ENCODE measurements around the gene PPIP5K2. TPM values are rescaled to one million over a fixed set of nuclear protein-coding genes. Genes with fewer than 3 reads are reported as not detected.

Gene PPIP5K2
- total RNA-seq, 4 donors from 2014 or later, result 40.1 to 60.8 (median 57.7) TPM

- H3K9me3 ChIP-seq, result no peaks in the 10 kb centered on the region
- no peak for TF ChIP-seq CTCF (IDR thresholded peaks at IDR 0.05)
- WGBS, 2 donors, result 74 to 75% methylated on average over 4 of the region's 4 CpGs
- intact Hi-C loops (cut with DNase I), result loop anchor here (5.0 kb wide), 1 partner anchor 243 kb away; no protein-coding TSS in a partner anchor
- H3K4me3 ChIP-seq (replicated peaks in 1 of 3), result no peak overlapping the region
- H3K27me3 ChIP-seq, result no peaks in the 10 kb centered on the region
- no peak overlapping the region for H3K27ac ChIP-seq
- peak; percentile 13 to 18 for DNase-seq
- no peaks in the 10 kb centered on the region for H3K36me3 ChIP-seq
- peaks cover 0 to 10% of the 10 kb centered on the region in 2 donors for H3K4me1 ChIP-seq
Observed at GRCh38 chr5:103234239-103234975, 114.3 kb downstream of the PPIP5K2 start.

DNA sequence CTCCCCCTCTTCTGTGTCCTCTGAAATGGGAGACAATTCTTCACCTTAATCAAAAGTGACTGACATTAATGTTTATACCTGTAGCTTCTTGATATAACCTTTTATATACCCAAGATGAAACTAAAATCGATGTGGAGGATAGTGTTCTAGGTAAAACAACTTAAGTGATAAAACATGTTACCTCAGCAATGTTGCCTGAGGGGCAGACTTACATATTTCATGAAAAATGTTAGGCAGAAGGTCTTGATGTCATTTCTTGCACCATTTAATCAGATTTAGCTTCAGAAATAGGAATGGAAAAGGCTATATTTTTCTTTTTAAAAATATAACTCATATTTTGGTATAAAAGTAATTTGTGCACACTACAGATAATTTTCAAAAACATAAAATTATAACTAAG is 115.8 kb downstream of the PPIP5K2 start:
- intact Hi-C loops (cut with DNase I), result no loop called here

DNA sequence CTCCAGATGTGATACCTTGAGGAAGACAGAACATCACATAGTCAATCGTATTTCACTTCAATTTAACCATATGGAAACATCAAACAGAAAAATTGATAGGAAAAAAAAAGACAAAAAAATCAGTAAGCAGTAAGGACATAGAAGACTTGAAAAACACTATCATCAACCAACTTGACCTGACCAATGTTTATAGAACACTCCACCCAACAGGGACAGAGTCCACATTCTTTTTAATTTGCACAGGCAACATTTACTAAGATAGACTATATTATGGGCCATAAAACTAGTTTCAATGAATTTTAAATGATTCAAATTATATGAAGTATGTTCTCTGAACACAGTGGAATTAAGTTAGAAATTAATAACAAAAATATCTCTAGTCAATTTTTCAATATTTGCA is 117.7 kb downstream of the PPIP5K2 start:
- no peak overlapping the region for H3K27ac ChIP-seq
- no peak for DNase-seq
- no peak overlapping the region for H3K4me3 ChIP-seq (replicated peaks in 1 of 3)
- H3K36me3 ChIP-seq, result no peaks in the 10 kb centered on the region
- TF ChIP-seq CTCF (IDR thresholded peaks at IDR 0.05), result no peak
- TF ChIP-seq POLR2A (IDR thresholded peaks at IDR 0.05), result no peak
- 97 to 98% methylated on average over 1 of the region's 1 CpG for WGBS, 2 donors
- H3K27me3 ChIP-seq, result no peaks in the 10 kb centered on the region
- H3K9me3 ChIP-seq, result no peaks in the 10 kb centered on the region
- peaks cover 0 to 10% of the 10 kb centered on the region in 2 donors for H3K4me1 ChIP-seq
- intact Hi-C loops (cut with DNase I), result no loop called here

More for the DNA sequence above, 115.8 kb downstream of the PPIP5K2 start:
- DNase-seq, result no peak
- Histone ChIP-seq H3K9me3 (no peaks in the 10 kb centered on the region), H3K4me3 (replicated peaks in 1 of 3) (no peak overlapping the region), H3K27ac (no peak overlapping the region), H3K27me3 (no peaks in the 10 kb centered on the region), H3K4me1 (peaks cover 0 to 10% of the 10 kb centered on the region in 2 donors), H3K36me3 (no peaks in the 10 kb centered on the region)
- 89% methylated on average over 1 of the region's 1 CpG for WGBS, 2 donors
- TF ChIP-seq POLR2A (IDR thresholded peaks at IDR 0.05), result no peak
- no peak for TF ChIP-seq CTCF (IDR thresholded peaks at IDR 0.05)

DNA sequence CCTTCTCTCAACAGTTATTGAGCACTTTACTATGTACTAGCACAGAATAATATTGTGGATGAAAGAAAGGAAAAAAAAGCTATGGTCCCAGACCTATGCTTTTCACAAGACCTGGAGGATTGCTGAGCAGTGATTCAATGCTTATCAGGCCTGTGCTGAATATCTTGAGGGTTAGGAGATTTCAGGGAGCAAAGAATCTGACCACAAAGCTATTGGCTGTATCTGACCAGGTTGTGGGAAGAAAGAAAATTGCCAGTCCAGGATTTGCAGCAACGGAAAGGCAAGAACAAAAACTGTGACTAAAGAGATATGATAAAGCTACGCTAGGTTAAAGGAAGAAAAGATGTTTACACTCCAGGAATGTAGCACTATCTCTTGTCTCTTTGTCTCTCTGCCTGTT is 123.6 kb downstream of the PPIP5K2 start:
- Histone ChIP-seq H3K9me3 (no peaks in the 10 kb centered on the region), H3K4me1 (no peaks in the 10 kb centered on the region), H3K36me3 (no peaks in the 10 kb centered on the region), H3K4me3 (replicated peaks in 1 of 3) (no peak overlapping the region), H3K27ac (no peak overlapping the region), H3K27me3 (no peaks in the 10 kb centered on the region)
- TF ChIP-seq CTCF (IDR thresholded peaks at IDR 0.05) (no peak), POLR2A (IDR thresholded peaks at IDR 0.05) (no peak)
- no peak for DNase-seq
- intact Hi-C loops (cut with DNase I), result no loop called here
- WGBS, 2 donors, result 73 to 79% methylated on average over 2 of the region's 2 CpGs

GRCh38 chr5:103244398-103244797 is 124.3 kb downstream of the PPIP5K2 start:
- intact Hi-C loops (cut with DNase I), result no loop called here
- no peaks in the 10 kb centered on the region for H3K9me3 ChIP-seq
- DNase-seq, result no peak
- no peak overlapping the region for H3K4me3 ChIP-seq (replicated peaks in 1 of 3)
- H3K36me3 ChIP-seq, result no peaks in the 10 kb centered on the region
- H3K27ac ChIP-seq, result no peak overlapping the region
- TF ChIP-seq CTCF (IDR thresholded peaks at IDR 0.05) (no peak), POLR2A (IDR thresholded peaks at IDR 0.05) (no peak)
- H3K4me1 ChIP-seq, result no peaks in the 10 kb centered on the region
- no peaks in the 10 kb centered on the region for H3K27me3 ChIP-seq

All from thyroid gland (tissue), 4 donors.